IMR-90 (cell line): ENCODE data around the gene NEXN. TPM values are rescaled to one million over a fixed set of nuclear protein-coding genes. Genes with fewer than 3 reads are reported as not detected.

Experiments
- ATAC-seq: fragments of 200-7000 bp; cut with Tn5 transposase; 2 replicates; pipeline ENCODE4 v1.9.1; 2020; ENCODE audit warnings: low read depth, mild to moderate bottlenecking, moderate library complexity
- BruUV-seq: library from RNA; stranded (reverse); fragments of 400-500 nt; replicated peaks from 2 replicates; lab custom pipeline; 2021; lab: Mats Ljungman, UMichigan
- CTCF ChIA-PET: fragments of 300-600 bp; formaldehyde crosslinking; extraction: SDS; loops from one replicate; lab custom pipeline; 2021; ENCODE audit warnings: antibody characterized with exemption; lab: Yijun Ruan, JAX
- POLR2A ChIA-PET: fragments of 300-600 bp; sonication (Branson Sonifier 250); formaldehyde crosslinking; loops from one replicate; lab custom pipeline; 2022; ENCODE audit warnings: antibody characterized with exemption; ENCODE audit not compliant: unreplicated experiment; lab: Charles Lee
- DNase-seq: peaks from one replicate; pipeline ENCODE4 v3.0.0; 2013
- H2AFZ ChIP-seq: replicated peaks from 2 replicates; pipeline ENCODE3; 2013; ENCODE audit warnings: low read length, mild to moderate bottlenecking; ENCODE audit not compliant: poor library complexity
- H2AK5ac ChIP-seq: 2 replicates; pipeline ENCODE4 v1.6.1; 2013; ENCODE audit warnings: low read depth, low read length, inconsistent platforms
- H2AK9ac ChIP-seq: replicated peaks from 2 replicates; pipeline ENCODE3; 2013; ENCODE audit warnings: mild to moderate bottlenecking, low read depth, low read length, moderate library complexity; ENCODE audit not compliant: poor library complexity
- H2BK120ac ChIP-seq: 2 replicates; pipeline ENCODE4 v1.6.1; 2013; ENCODE audit warnings: low read depth, low read length, inconsistent platforms
- H2BK15ac ChIP-seq: 3 replicates; pipeline ENCODE4 v1.6.1; 2013; ENCODE audit warnings: low read depth, low read length, inconsistent platforms
- H2BK20ac ChIP-seq: 2 replicates; pipeline ENCODE4 v1.6.1; 2013; ENCODE audit warnings: low read depth, mild to moderate bottlenecking, inconsistent platforms, low read length, moderate library complexity
- H2BK5ac ChIP-seq: 2 replicates; pipeline ENCODE4 v1.6.1; 2013; ENCODE audit warnings: mild to moderate bottlenecking, low read depth, low read length, inconsistent platforms; ENCODE audit not compliant: poor library complexity, severe bottlenecking
- H3K14ac ChIP-seq: replicated peaks from 2 replicates; pipeline ENCODE4 v1.6.1; 2013; ENCODE audit warnings: low read depth, low read length, inconsistent platforms
- H3K18ac ChIP-seq: 2 replicates; pipeline ENCODE4 v1.6.1; 2013; ENCODE audit warnings: low read depth, low read length, control low read depth
- H3K23ac ChIP-seq: 2 replicates; pipeline ENCODE4 v1.6.1; 2013; ENCODE audit warnings: low read depth, low read length, inconsistent platforms
- H3K27ac ChIP-seq: 2 replicates; pipeline ENCODE4 v1.5.1; 2013; ENCODE audit warnings: mild to moderate bottlenecking, control low read depth, low read length; ENCODE audit not compliant: insufficient read depth
- H3K27me3 ChIP-seq: 2 replicates; pipeline ENCODE4 v1.6.1; 2013; ENCODE audit warnings: low read length; ENCODE audit not compliant: control insufficient read depth, insufficient read depth
- H3K36me3 ChIP-seq: 2 replicates; pipeline ENCODE4 v1.6.1; 2013; ENCODE audit warnings: low read length, mixed read lengths; ENCODE audit not compliant: control insufficient read depth, insufficient read depth
- H3K4ac ChIP-seq: 2 replicates; pipeline ENCODE4 v1.6.1; 2013; ENCODE audit warnings: low read depth, low read length, inconsistent platforms
- H3K4me1 ChIP-seq: 2 replicates; pipeline ENCODE4 v1.6.1; 2013; ENCODE audit warnings: low read length, mixed read lengths; ENCODE audit not compliant: control insufficient read depth, insufficient read depth
- H3K4me2 ChIP-seq: 2 replicates; pipeline ENCODE4 v1.6.1; 2013; ENCODE audit warnings: low read depth, mild to moderate bottlenecking, control low read depth, low read length, moderate library complexity
- H3K4me3 ChIP-seq: 2 replicates; pipeline ENCODE4 v1.5.1; 2013; ENCODE audit warnings: low read depth, mild to moderate bottlenecking, control low read depth, low read length, moderate library complexity; ENCODE audit not compliant: insufficient read depth
- H3K56ac ChIP-seq: 2 replicates; pipeline ENCODE4 v1.6.1; 2013; ENCODE audit warnings: low read length, inconsistent platforms; ENCODE audit not compliant: insufficient read depth; ENCODE audit errors: extremely low read depth
- H3K79me1 ChIP-seq, 2 experiments: 2 replicates each; pipeline ENCODE4 v1.6.1; 2013; ENCODE audit warnings: low read length in 2 of 2, inconsistent platforms in 1 of 2, low read depth in 1 of 2
- H3K9ac ChIP-seq: 2 replicates; pipeline ENCODE4 v1.6.1; 2013; ENCODE audit warnings: low read depth, low read length, control low read depth
- H3K9me1 ChIP-seq: 2 replicates; pipeline ENCODE4 v1.6.1; 2013; ENCODE audit warnings: low read length, inconsistent platforms; ENCODE audit not compliant: insufficient read depth
- H3K9me3 ChIP-seq: 2 replicates; pipeline ENCODE4 v1.6.1; 2013; ENCODE audit warnings: low read length; ENCODE audit not compliant: control insufficient read depth, insufficient read depth
- H4K20me1 ChIP-seq: 2 replicates; pipeline ENCODE4 v1.6.1; 2013; ENCODE audit warnings: low read length, inconsistent platforms; ENCODE audit not compliant: insufficient read depth
- H4K5ac ChIP-seq: 2 replicates; pipeline ENCODE4 v1.6.1; 2013; ENCODE audit warnings: mild to moderate bottlenecking, low read depth, low read length, control low read depth
- H4K8ac ChIP-seq, 2 experiments: 2 replicates each; pipeline ENCODE4 v1.6.1; 2013; ENCODE audit warnings: low read depth in 2 of 2, low read length in 2 of 2, control low read depth in 1 of 2, inconsistent platforms in 1 of 2
- H4K91ac ChIP-seq: 2 replicates; pipeline ENCODE4 v1.6.1; 2013; ENCODE audit warnings: low read depth, low read length, inconsistent platforms; ENCODE audit not compliant: insufficient read depth
- BHLHE40 ChIP-seq: fragments of 150-350 bp; IDR thresholded peaks from 2 replicates; pipeline ENCODE4 v1.6.1; 2016; ENCODE audit warnings: mild to moderate bottlenecking, low read depth, low read length
- CEBPB ChIP-seq: IDR thresholded peaks from 2 replicates; pipeline ENCODE4 v1.6.1; 2012; ENCODE audit warnings: low read depth, low read length, improper control_type of control experiment
- FOS ChIP-seq: fragments of 150-350 bp; IDR thresholded peaks from 2 replicates; pipeline ENCODE4 v1.6.1; 2016; ENCODE audit warnings: low read depth, low read length
- MAFK ChIP-seq: IDR thresholded peaks from 2 replicates; pipeline ENCODE4 v1.6.1; 2012; ENCODE audit warnings: low read depth, low read length, improper control_type of control experiment
- MAZ ChIP-seq: IDR thresholded peaks from 2 replicates; pipeline ENCODE4 v1.6.1; 2012; ENCODE audit warnings: low read depth, mild to moderate bottlenecking, low read length, improper control_type of control experiment, moderate library complexity, borderline replicate concordance
- MXI1 ChIP-seq: IDR thresholded peaks from 2 replicates; pipeline ENCODE4 v1.6.1; 2012; ENCODE audit warnings: low read depth, mild to moderate bottlenecking, low read length, moderate library complexity, borderline replicate concordance
- NFE2L2 ChIP-seq: fragments of 150-350 bp; IDR thresholded peaks from 2 replicates; pipeline ENCODE4 v1.6.1; 2016; ENCODE audit warnings: low read depth, mild to moderate bottlenecking, low read length
- POLR2A ChIP-seq: IDR thresholded peaks from 2 replicates; pipeline ENCODE4 v1.6.1; 2012; ENCODE audit warnings: mild to moderate bottlenecking, low read depth, low read length
- RAD21 ChIP-seq: IDR thresholded peaks from 2 replicates; pipeline ENCODE4 v1.6.1; 2012; ENCODE audit warnings: low read length, improper control_type of control experiment
- RCOR1 ChIP-seq: IDR thresholded peaks from 2 replicates; pipeline ENCODE4 v1.6.1; 2012; ENCODE audit warnings: mild to moderate bottlenecking, low read length, improper control_type of control experiment; ENCODE audit not compliant: insufficient replicate concordance
- RFX5 ChIP-seq: IDR thresholded peaks from 2 replicates; pipeline ENCODE4 v1.8.0; 2012; ENCODE audit warnings: low read depth, mild to moderate bottlenecking, low read length, moderate library complexity
- SMC3 ChIP-seq: fragments of 150-350 bp; IDR thresholded peaks from 2 replicates; pipeline ENCODE4 v1.6.1; 2016; ENCODE audit warnings: low read depth, mild to moderate bottlenecking, antibody characterized with exemption, low read length, moderate library complexity
- USF2 ChIP-seq: fragments of 150-350 bp; IDR thresholded peaks from 2 replicates; pipeline ENCODE4 v1.6.1; 2017; ENCODE audit warnings: mild to moderate bottlenecking, antibody characterized with exemption, low read length, low read depth
- WGBS, 2 experiments: methylation state at CpG; one replicate each; pipeline versions ENCODE4 v1.1.5 to v1.1.7; 2013; ENCODE audit warnings: missing lambda C conversion rate in 2 of 2; ENCODE audit not compliant: insufficient read length in 1 of 2; ENCODE audit errors: extremely low coverage in 2 of 2; 5-methylcytosine and 5-hydroxymethylcytosine counted together
- dilution Hi-C: fragments of 300-500 bp; cut with HindIII; formaldehyde crosslinking; loops from one replicate; pipeline ENCODE4 v1.14.3; 2018; ENCODE audit warnings: low sequenced_read_pairs; ENCODE audit not compliant: unreplicated experiment
- in situ Hi-C: fragments of 300-500 bp; cut with MboI; formaldehyde crosslinking; loops from 3 replicates; pipeline ENCODE4 v1.14.3; 2019; ENCODE audit warnings: low sequenced_read_pairs, inconsistent platforms, mixed read lengths
- intact Hi-C: fragments of 100-400 bp; cut with micrococcal nuclease; formaldehyde crosslinking; loops from 2 replicates; pipeline ENCODE4 v1.10.0; 2022
- polyA plus RNA-seq, 3 experiments: library from polyadenylated mRNA; depleted of rRNA; stranded (reverse); fragments of >200 nt; gene quantifications; 2 replicates each; pipeline ENCODE4 v1.2.3, GENCODE V29; 2012; ENCODE audit warnings: low replicate concordance in 1 of 3
- total RNA-seq: library from RNA; depleted of rRNA; stranded (reverse); fragments of >200 nt; gene quantifications from 2 replicates; pipeline ENCODE4 v1.2.3, GENCODE V29; 2012

Gene NEXN
- total and polyA plus RNA-seq, 2 of the 4 experiments (the other 2 are of a cell fraction), result 5.2 to 16.1 TPM

GRCh38 chr1:77987919-77988318, 99.5 kb downstream of the NEXN start:
- intact Hi-C loops (no loop called here), in situ Hi-C loops (no loop called here), dilution Hi-C loops (no loop called here)
- Histone ChIP-seq H2BK5ac (no peak overlapping the region), H3K23ac (no peak overlapping the region), H2BK20ac (no peak overlapping the region), H3K4me1 (peaks cover 6% of the 10 kb centered on the region; the same call in 1 of the 2 replicates), H4K20me1 (no peaks in the 10 kb centered on the region), H3K4me2 (no peak overlapping the region), H3K4me3 (no peak overlapping the region), H3K4ac (no peak overlapping the region), H3K27ac (no peak overlapping the region), H2AFZ (no peak overlapping the region), H4K8ac (no peak overlapping the region), H2BK15ac (no peak overlapping the region), H3K36me3 (0 out of 2 replicates have a peak, but pooled peaks cover 1% of the 10 kb centered on the region), H4K5ac (no peak overlapping the region), H3K9me1 (0 out of 2 replicates have a peak, but pooled peaks cover 6% of the 10 kb centered on the region), H2AK9ac (no peak overlapping the region), H3K79me1 (peaks cover 31 to 58% of the 10 kb centered on the region in 2 experiments), H4K91ac (no peak overlapping the region), H3K9me3 (no peaks in the 10 kb centered on the region), H3K14ac (no peak overlapping the region), H3K27me3 (no peaks in the 10 kb centered on the region), H3K18ac (no peak overlapping the region), H2BK120ac (no peak overlapping the region), H2AK5ac (no peak overlapping the region), H3K56ac (no peak overlapping the region), H3K9ac (no peak overlapping the region)
- DNase-seq, result no peak
- no CpG with 5 or more reads among the region's 2 CpGs for WGBS, 2 experiments
- POLR2A ChIA-PET, result no interaction called here
- TF ChIP-seq RCOR1 (no peak), RFX5 (no peak), MXI1 (no peak), CEBPB (no peak), USF2 (no peak), BHLHE40 (no peak), NFE2L2 (no peak), RAD21 (no peak), FOS (no peak), MAFK (no peak), POLR2A (no peak), MAZ (no peak), SMC3 (no peak)
- CTCF ChIA-PET, result interaction anchor here (0.6 kb wide), 1 partner anchor 65 kb away, joined by 3 read pairs; no protein-coding TSS in a partner anchor
- ATAC-seq, result no peak
- no TSS peak for BruUV-seq
